Uterus (tissue), 2 donors: ENCODE measurements around the gene SCFD2.

Experiments
- POLR2A ChIP-seq, 2 donors: fragments of 450-650 bp; IDR thresholded peaks; one replicate each; pipeline ENCODE4 v1.6.1; 2016; ENCODE audit warnings: antibody characterized with exemption in 2 of 2, mild to moderate bottlenecking in 1 of 2, moderate library complexity in 1 of 2
- TF ChIP-seq, protein P1 (sequence below), 4 experiments: fragments of 200-600 bp in 2 of 4; fragments of 450-650 bp in 2 of 4; sonication (generic) in 2 of 4; IDR thresholded peaks; one replicate each; pipeline ENCODE4 v1.5.1; 2016 to 2019; ENCODE audit warnings: antibody characterized with exemption in 4 of 4, mild to moderate bottlenecking in 2 of 4, moderate library complexity in 1 of 4

DNA sequence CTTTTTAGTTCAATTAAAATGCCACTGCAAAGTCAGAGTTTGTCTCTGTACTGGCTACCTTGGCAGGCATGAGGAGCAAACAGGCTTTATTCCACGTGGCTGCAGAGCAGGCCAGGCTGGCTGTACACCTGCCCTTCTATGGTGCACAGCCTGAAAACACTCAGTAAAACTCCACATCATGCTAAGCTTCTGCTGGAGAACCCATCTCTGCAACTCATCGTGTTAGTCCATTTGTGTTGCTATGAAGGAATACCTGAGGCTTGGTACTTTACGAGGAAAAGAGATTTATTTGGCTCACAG lies 214.4 kb downstream of the SCFD2 start:
- TF ChIP-seq, protein P1, sequence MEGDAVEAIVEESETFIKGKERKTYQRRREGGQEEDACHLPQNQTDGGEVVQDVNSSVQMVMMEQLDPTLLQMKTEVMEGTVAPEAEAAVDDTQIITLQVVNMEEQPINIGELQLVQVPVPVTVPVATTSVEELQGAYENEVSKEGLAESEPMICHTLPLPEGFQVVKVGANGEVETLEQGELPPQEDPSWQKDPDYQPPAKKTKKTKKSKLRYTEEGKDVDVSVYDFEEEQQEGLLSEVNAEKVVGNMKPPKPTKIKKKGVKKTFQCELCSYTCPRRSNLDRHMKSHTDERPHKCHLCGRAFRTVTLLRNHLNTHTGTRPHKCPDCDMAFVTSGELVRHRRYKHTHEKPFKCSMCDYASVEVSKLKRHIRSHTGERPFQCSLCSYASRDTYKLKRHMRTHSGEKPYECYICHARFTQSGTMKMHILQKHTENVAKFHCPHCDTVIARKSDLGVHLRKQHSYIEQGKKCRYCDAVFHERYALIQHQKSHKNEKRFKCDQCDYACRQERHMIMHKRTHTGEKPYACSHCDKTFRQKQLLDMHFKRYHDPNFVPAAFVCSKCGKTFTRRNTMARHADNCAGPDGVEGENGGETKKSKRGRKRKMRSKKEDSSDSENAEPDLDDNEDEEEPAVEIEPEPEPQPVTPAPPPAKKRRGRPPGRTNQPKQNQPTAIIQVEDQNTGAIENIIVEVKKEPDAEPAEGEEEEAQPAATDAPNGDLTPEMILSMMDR (IDR thresholded peaks at IDR 0.05) = no peak
- no peak for TF ChIP-seq POLR2A (IDR thresholded peaks at IDR 0.05)
